RCC 7860 (cell line): ENCODE data around the gene U2AF2.

Experiments
- DNase-seq: peaks from one replicate; pipeline ENCODE4 v3.0.0-alpha.2; 2015; ENCODE audit warnings: low spot score
- FAIRE-seq: peaks from 2 replicates; lab custom pipeline; 2012; peaks lifted over from hg19 to GRCh38; lab: Jason Lieb, UNC

Gene U2AF2

GRCh38 chr19:55673465-55673864 lies 18.6 kb downstream of the U2AF2 start:
- FAIRE-seq: no peak
- no peak for DNase-seq

GRCh38 chr19:55673889-55674288 lies 19.1 kb downstream of the U2AF2 start:
- no peak for FAIRE-seq

GRCh38 chr19:55674459-55674840 lies 19.6 kb downstream of the U2AF2 start:
- DNase-seq: no peak
- no peak for FAIRE-seq

More at GRCh38 chr19:55673889-55674288, 19.1 kb downstream of the U2AF2 start:
- no peak for DNase-seq

- peak; percentile 84 for DNase-seq
- FAIRE-seq: no peak
These were observed 20.2 kb downstream of the U2AF2 start, which contains the start of gene EPN1 for GRCh38 chr19:55674841-55675660. Gene EPN1 (plus strand): TSS chr19:55675226. CDS start chr19:55678628, 3,402 bp downstream.

- FAIRE-seq (no peak), DNase-seq (no peak)
These were observed 21.0 kb downstream of the U2AF2 start for GRCh38 chr19:55675661-55676354.

- DNase-seq (no peak), FAIRE-seq (no peak)
These were observed 21.5 kb downstream of the U2AF2 start for GRCh38 chr19:55676383-55676782.

- FAIRE-seq (no peak), DNase-seq (no peak)
These were observed 22.2 kb downstream of the U2AF2 start for GRCh38 chr19:55676889-55677505.

- FAIRE-seq (no peak), DNase-seq (no peak)
These were observed 22.8 kb downstream of the U2AF2 start for GRCh38 chr19:55677572-55678028.

- DNase-seq: no peak
- no peak for FAIRE-seq
These were observed 23.4 kb downstream of the U2AF2 start for GRCh38 chr19:55678121-55678671.

GRCh38 chr19:55679343-55680257 lies 24.8 kb downstream of the U2AF2 start:
- DNase-seq (peak; percentile 17), FAIRE-seq (no peak)

GRCh38 chr19:55680339-55681130 lies 25.7 kb downstream of the U2AF2 start:
- FAIRE-seq: no peak
- DNase-seq: no peak

- FAIRE-seq (peak; percentile 30), DNase-seq (no peak)
These were observed 26.6 kb downstream of the U2AF2 start for GRCh38 chr19:55681131-55682092.

GRCh38 chr19:55683449-55684261 lies 28.8 kb downstream of the U2AF2 start:
- no peak for FAIRE-seq
- no peak for DNase-seq

- FAIRE-seq: no peak
- DNase-seq: no peak
These were observed 30.3 kb downstream of the U2AF2 start for GRCh38 chr19:55684946-55685681.

- DNase-seq: no peak
- FAIRE-seq: no peak
These were observed 30.9 kb downstream of the U2AF2 start for GRCh38 chr19:55685776-55686175.

- no peak for DNase-seq
- no peak for FAIRE-seq
These were observed 31.6 kb downstream of the U2AF2 start for GRCh38 chr19:55686311-55687050.
